ENCODE measurements around the gene CYP17A1. TPM values are rescaled to one million over a fixed set of nuclear protein-coding genes. Genes with fewer than 3 reads are reported as not detected.

Gene CYP17A1
- polyA plus RNA-seq, 1 of the 3 experiments (the other 2 are of a cell fraction) = not detected

GRCh38 chr10:102785818-102786217, 51.4 kb downstream of the CYP17A1 start:
- Histone ChIP-seq H3K9me3 (no peaks in the 10 kb centered on the region), H3K79me2 (ENCODE audit: insufficient read depth) (peaks cover 74% of the 10 kb centered on the region), H3K4me2 (no peak overlapping the region), H3K9ac (no peak overlapping the region), H3F3A (replicated peaks; ENCODE audit: insufficient read depth) (no peaks in the 10 kb centered on the region), H2AFZ (ENCODE audit: low read depth) (no peak overlapping the region), H3K27me3 (ENCODE audit: insufficient read depth) (no peaks in the 10 kb centered on the region), H3K27ac (ENCODE audit: low read depth in 2 of 2, low read length in 1 of 2) (no peak overlapping the region), H3K36me3 (replicated peaks in 1 of 2; ENCODE audit: control insufficient read depth in 1 of 2, insufficient read depth in 2 of 2, low read length in 1 of 2) (peaks cover 0 to 6% of the 10 kb centered on the region in 2 experiments), H3K4me3 (ENCODE audit: low read depth in 2 of 2, low read length in 1 of 2) (no peak overlapping the region), H3K4me1 (ENCODE audit: control insufficient read depth in 1 of 2, insufficient read depth in 2 of 2, low read depth in 1 of 2, low read length in 1 of 2) (peaks cover 10 to 25% of the 10 kb centered on the region in 2 experiments; a peak in 1 of 4 replicates), H3K9me2 (no peaks in the 10 kb centered on the region), H4K20me1 (ENCODE audit: insufficient read depth) (peaks cover 27% of the 10 kb centered on the region)
- WGBS (ENCODE audit: low lambda C conversion rate) = 69% methylated on average over 2 of the region's 2 CpGs
- ChIA-PET CTCF (interaction anchor here (1.0 to 1.1 kb wide), 2 partner anchors 10 to 14 kb away, joined by 3 to 5 read pairs; no protein-coding TSS in a partner anchor), POLR2A (no interaction called here)
- TF ChIP-seq MAX (IDR thresholded peaks at IDR 0.05; ENCODE audit: low read depth) = no peak
- no peak for TF ChIP-seq NFIC (IDR thresholded peaks at IDR 0.05; ENCODE audit: borderline replicate concordance)
- TF ChIP-seq EZH2phosphoT487 (IDR thresholded peaks at IDR 0.05; ENCODE audit: borderline replicate concordance, low read depth) = no peak
- no peak for TF ChIP-seq FOXJ3 (CRISPR knock-in tag; IDR thresholded peaks at IDR 0.05)
- no peak for TF ChIP-seq REST (IDR thresholded peaks at IDR 0.05; ENCODE audit: low read depth, low read length)
- no peak for TF ChIP-seq SIN3A (IDR thresholded peaks at IDR 0.05; ENCODE audit: borderline replicate concordance, low read depth, low read length)
- TF ChIP-seq EP300 (IDR thresholded peaks at IDR 0.05; ENCODE audit: borderline replicate concordance in 1 of 2, low read depth in 1 of 2, low read length in 1 of 2) = no peak
- no peak for TF ChIP-seq MXI1 (IDR thresholded peaks at IDR 0.05; ENCODE audit: low read depth, low read length)
- no peak for DNase-seq

DNA sequence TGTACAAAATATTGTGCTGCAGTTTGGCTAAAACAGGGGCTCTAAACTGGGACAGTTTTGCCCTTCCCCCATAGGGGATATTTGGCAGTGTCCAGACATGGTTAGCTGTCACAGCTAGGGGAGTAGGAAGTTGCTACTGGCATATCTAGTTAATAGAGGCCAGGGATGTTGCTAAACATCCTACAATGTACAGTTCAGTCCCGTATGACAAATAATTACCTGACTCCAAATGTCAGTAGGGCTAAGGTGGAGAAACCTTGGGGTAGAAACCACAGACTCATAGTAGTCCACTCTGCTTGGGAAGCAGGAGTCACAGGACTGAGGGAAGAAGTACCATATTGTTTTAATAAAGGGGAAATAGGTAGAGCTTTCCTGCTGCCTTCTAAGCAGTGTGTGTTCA, 53.6 kb downstream of the CYP17A1 start:
- ChIA-PET POLR2A (no interaction called here), CTCF (no interaction called here)
- TF ChIP-seq CHD2 (IDR thresholded peaks at IDR 0.05; ENCODE audit: low read length, partially characterized antibody) = no peak
- TF ChIP-seq EZH2phosphoT487 (IDR thresholded peaks at IDR 0.05; ENCODE audit: borderline replicate concordance, low read depth) = no peak
- no peak for TF ChIP-seq GATA2 (CRISPR knock-in tag; IDR thresholded peaks at IDR 0.05)
- no peak for TF ChIP-seq GABPA (IDR thresholded peaks at IDR 0.05; ENCODE audit: low read depth)
- no peak overlapping the region for H3K4me3 ChIP-seq (ENCODE audit: low read depth in 2 of 2, low read length in 1 of 2)
- no peak overlapping the region for H3K9ac ChIP-seq
- peaks cover 27% of the 10 kb centered on the region for H4K20me1 ChIP-seq (ENCODE audit: insufficient read depth)
- no peaks in the 10 kb centered on the region for H3K9me3 ChIP-seq
- H3K4me1 ChIP-seq (ENCODE audit: control insufficient read depth in 1 of 2, insufficient read depth in 2 of 2, low read depth in 1 of 2, low read length in 1 of 2) = peaks cover 10 to 28% of the 10 kb centered on the region in 2 experiments; a peak in 1 of 4 replicates
- peaks cover 68% of the 10 kb centered on the region; the same call in 1 of the 2 replicates for H3K79me2 ChIP-seq (ENCODE audit: insufficient read depth)
- H3F3A ChIP-seq (replicated peaks; ENCODE audit: insufficient read depth) = no peaks in the 10 kb centered on the region
- no peak for DNase-seq
- no peaks in the 10 kb centered on the region for H3K27me3 ChIP-seq (ENCODE audit: insufficient read depth)
- no peaks in the 10 kb centered on the region for H3K36me3 ChIP-seq (replicated peaks in 1 of 2; ENCODE audit: control insufficient read depth in 1 of 2, insufficient read depth in 2 of 2, low read length in 1 of 2)
- H3K9me2 ChIP-seq = no peaks in the 10 kb centered on the region
- no peak overlapping the region for H3K4me2 ChIP-seq
- no peak overlapping the region for H2AFZ ChIP-seq (ENCODE audit: low read depth)
- no peak overlapping the region for H3K27ac ChIP-seq (ENCODE audit: low read depth in 2 of 2, low read length in 1 of 2)
- 73% methylated on average over 1 of the region's 1 CpG for WGBS (ENCODE audit: low lambda C conversion rate)

Measured in SK-N-SH (cell line).